Measurements from ENCODE around the gene RAB3GAP2.
A peak's percentile ranks its signal among the peaks of the same experiment; 100 is the strongest.
"Not testable (repeated sequence)": the region's sequence is repeated elsewhere in the genome, so short reads cannot be mapped to it uniquely, and the experiment has no call there.

Gene RAB3GAP2

DNA sequence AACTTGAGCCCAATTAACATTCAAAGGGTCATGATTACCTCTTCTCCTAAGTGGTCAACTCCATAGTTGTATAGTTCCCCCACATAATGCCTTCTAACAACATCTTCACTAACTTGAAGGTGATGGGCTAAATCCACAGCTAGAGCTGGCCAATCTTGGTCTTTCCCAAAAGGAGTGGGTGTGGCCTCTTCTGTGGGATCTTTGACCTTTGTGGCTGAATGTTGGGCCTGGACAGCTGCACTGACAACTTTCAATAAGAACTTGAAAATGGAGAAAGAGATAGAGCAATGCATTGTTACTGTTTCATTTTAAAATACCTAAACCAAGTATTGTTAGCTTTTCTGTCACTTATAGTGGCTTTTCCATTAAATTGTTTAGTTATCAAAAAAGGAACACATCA is 119.1 kb downstream of the RAB3GAP2 start:
- DNase-seq (ENCODE audit: low read depth in 1 of 2, low spot score in 1 of 2) = no peak

DNA sequence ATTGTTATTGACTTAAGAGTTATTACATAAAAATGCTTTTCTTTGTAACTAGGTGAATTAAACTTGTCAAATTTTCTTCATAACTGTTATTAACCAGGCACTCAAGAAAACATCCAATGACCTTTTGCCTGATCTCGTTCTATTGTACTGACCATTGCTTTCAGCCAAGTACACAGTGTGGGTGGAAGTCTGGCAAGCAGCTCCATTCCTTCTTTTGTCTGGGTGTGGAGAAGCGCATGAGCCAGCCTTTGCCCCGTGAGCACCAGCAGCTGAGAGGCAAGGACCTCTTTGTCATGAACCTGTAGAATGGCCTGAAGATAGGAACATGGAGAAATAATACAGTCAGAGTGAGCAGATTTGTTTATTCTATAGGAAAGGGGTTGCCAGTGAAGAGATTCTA is 120.8 kb downstream of the RAB3GAP2 start:
- DNase-seq (ENCODE audit: low read depth in 1 of 2, low spot score in 1 of 2) = no peak

DNA sequence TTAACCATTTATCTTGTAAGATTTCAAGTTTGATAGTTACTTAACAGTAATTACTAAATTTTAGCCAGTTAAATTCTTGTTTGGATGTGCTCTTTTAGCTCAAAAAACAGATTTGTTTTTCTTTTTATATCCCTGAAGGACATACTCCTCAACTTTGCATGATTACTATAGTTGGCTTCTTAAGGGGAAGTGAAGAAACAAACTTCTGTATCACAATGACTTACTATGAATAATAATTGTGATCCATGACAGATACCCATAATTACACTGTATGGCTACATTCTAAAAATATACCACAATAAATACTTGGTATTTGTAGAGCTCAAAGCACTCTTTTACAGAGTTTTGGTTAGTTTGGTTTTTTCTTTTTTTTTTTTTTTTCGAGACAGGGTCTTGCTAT is 122.5 kb downstream of the RAB3GAP2 start:
- DNase-seq (ENCODE audit: low read depth in 1 of 2, low spot score in 1 of 2) = no peak

DNA sequence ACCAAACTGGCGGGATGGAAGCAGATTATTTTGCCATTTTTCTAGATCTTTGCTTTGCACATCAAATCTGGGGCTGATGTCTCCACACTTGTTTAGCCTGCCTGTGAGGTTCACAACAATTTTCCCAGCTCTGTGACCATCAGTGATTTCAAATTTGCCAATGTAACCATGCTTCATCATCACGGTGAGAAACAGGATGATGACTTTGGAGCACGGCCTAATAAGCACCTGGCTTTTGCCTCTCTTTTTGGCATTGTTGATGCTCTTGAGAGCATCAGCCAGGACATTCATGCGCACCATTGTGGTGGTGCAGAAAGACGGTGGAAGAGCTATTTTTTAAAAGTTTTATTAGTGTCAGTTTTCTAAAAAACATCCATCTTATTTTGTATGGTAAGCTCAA is 128.2 kb downstream of the RAB3GAP2 start:
- no peak for DNase-seq (ENCODE audit: low read depth in 1 of 2, low spot score in 1 of 2)

DNA sequence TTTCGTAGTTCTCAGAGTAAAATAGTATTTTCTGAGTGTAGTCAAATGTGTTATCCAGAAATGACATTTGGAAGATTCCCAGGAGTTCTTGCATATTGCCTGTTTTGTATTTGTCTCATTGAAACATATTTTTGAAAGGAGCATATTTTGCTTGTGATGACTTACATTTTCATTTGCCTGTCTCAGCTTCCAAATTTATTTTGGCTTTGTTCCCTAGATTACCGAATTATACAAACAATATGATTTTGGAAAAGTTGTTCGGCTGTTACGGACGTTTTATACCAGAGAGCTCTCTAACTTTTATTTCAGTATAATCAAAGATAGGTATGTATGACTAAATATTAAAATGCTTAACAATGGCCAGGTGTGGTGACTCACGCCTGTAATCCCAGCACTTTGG is 132.3 kb downstream of the RAB3GAP2 start:
- DNase-seq (ENCODE audit: low read depth in 1 of 2, low spot score in 1 of 2) = no peak

DNA sequence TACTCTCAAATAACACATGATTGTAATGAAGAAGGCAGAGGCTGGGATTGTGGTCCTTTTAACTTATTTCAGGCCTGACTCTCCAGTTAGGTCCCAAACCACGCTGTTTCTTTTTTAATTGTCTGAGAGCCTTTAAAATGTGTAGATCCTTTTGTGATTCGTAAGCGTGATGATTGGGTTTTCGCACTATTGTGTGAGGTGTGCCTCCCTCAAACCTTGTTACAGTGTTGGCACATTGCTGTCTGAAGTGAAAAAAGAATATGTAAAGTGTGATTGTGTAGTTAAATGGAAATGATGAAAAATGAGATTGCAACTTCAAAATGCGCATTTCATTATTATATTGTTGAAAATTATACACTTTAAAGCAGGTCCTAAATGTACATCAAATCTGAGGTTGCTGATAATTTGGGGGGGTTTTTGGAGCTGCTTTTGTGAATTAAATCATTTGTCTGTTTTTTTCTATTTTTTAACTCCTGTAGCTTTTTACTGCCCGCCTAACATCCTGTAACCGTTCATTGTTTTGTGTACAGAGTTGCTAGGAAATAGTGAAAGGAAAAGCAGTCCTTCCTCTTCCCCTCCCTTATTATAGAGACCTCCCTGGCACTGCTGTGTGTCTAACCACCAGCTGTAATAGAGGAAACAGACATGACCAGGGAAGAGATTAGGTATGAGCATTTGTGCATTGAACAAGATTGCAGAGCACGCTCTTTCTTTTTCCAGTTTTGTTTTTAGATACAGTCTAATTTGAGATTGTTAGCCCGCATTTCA is 135.1 kb downstream of the RAB3GAP2 start:
- no peak for DNase-seq (ENCODE audit: low read depth in 1 of 2, low spot score in 1 of 2)

DNA sequence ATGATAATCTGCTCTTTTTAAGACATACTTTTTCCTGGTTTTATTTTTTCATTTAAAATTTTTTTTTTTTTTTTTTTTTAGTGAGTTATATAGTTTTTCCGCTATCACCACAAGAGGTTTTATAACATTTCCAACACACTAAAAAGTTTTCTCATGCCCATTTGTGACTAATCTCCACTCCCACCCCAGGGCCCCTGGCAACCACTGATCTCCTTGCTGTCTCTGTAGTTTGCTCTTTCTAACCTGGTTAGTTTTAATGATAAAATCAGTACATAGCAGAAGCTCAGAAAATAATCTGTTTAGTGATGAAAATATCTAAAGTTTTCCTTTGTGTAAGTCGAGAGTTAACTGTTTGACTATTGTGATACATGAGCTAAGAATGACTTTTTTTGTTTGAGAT is 136.5 kb downstream of the RAB3GAP2 start:
- DNase-seq (ENCODE audit: low read depth in 1 of 2, low spot score in 1 of 2) = no peak

DNA sequence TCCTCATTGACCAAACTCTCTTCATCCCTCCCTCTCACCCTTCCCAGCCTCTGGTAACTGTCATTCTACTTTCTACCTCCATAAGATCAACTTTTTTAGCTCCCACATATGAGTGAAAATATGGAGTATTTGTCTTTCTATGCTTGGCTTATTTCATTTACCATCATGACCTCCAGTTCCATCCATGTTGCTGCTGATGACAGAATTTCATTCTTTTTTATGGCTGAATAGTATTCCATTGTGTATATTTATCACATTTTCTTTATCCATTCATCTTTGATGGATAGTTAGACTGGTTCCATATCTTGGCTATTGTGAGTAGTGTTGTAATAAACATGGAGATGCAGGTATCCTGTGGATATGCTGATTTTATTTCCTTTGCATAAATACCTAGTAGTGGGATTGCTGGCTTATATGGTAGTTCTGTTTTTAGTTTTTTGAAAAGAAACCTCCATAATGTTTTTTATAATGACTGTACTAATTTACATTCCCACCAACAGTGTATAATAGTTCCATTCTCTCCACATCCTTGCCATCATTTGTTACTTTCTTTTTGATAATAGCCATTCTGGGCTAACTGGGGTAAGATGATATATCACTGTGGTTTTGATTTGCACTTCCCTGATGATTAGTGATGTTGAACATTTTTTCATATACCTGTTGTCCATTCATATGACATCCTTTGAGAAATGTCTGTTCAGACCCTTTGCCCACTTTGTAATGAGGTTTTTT is 142.6 kb downstream of the RAB3GAP2 start:
- no peak for DNase-seq (ENCODE audit: low read depth in 1 of 2, low spot score in 1 of 2)

DNA sequence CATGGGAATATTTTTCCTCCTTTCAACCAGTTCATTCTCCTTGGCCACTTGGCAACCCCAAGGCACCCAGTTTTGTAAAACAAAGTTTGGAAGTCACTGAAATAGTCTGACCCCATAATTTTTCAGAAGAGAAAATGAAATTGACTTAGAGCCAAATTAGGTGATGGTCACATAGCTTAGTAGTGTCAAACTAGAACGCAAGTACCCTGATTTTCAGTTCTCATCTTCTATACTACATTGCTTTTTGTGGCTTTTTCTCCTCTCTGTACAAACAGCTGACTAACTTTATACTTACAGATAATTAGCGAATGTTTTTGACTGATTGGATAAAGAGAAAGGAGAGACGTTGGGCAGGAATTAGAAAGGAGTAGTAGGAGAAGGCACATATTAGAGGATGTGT is 145.2 kb downstream of the RAB3GAP2 start:
- DNase-seq (ENCODE audit: low read depth in 1 of 2, low spot score in 1 of 2) = no peak

DNA sequence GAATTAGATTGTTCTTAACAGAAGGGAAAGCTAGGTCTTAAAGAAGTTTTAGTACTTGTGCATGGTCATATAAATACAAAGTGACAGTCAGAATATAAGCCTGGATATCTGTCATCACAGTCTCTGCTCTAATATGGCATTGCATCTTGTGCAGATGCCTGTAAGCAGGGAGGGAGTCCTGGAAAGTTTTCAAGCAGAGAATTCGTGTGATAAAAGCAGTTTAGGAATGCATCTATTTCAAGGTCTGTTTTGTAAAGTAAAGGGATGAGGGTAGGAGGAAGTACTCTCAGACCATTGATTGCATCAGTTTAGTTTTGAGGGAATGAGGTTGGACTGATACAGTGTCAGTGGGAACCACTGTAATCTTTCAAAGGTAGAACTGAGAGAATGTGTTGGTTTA is 147.7 kb downstream of the RAB3GAP2 start:
- DNase-seq (ENCODE audit: low read depth in 1 of 2, low spot score in 1 of 2) = no peak

DNA sequence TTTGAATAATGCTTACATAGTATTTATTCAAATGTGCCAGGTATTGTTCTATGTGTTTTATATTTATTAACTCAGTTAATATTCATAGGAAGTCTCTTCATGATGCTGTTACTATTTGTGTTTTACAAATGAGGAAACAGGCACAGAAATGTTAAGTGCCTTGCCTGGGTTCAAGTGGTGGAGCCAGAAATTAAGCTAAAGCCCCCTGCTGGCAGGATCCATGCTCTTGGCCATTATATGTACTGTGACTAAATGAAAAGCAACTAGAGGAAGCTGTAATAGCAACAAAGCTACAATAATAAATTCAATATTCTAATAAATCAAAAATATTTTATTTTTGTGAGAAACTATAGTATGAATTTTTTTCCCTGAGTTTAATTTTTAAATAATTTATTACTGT is 148.4 kb downstream of the RAB3GAP2 start:
- DNase-seq (ENCODE audit: low read depth in 1 of 2, low spot score in 1 of 2) = no peak

DNA sequence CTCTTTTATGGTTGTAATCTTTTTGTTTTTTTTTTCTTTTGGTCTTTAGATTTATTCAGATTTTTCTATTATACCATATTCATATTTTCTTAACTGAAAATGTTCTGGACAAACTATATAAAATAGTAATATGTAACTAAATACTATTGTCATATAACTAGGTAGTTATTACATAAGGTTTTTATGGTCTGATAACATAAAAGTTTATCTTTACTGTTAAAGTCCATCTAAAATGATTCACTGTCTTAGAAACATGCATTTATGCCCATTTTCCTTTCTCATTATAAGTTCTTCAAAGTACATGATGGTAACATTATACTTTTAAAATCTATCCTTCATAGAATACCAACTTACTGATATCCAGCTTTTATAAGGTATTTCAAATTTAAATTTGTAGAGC is 149.2 kb downstream of the RAB3GAP2 start:
- no peak for DNase-seq (ENCODE audit: low read depth in 1 of 2, low spot score in 1 of 2)

DNA sequence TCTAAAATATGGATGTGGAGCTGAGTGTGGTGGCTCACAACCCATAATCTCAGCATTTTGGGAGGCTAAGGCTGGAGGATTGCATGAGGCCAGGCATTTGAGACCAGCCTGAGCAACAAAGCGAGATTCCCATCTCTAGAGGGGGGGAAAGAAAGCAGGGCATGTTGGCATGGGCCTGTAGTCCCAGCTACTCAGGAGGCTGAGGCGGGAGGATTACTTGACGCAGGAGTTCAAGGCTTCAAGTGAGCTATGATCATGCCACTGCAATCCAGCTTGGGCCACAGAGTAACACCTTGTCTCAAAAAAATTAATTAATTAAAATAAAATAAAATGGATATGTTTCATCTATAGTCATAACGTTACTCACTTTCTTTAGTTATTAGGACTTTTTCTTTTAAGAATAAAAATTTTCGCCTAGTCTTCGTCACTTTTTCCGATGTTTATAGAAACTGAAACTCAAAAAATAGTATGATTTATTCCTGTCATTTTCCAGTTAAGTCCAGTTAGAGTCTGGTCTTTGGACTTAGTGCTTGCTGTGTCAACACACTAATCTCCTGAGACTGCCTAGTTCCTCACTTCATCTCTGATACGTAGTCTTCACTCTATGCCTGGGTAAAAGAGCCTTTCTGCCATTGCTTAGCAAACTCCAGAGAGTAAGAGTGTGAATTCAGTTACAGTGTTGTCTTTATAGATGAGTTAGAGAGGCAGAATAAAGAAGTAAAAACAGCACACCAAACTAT is 150.3 kb downstream of the RAB3GAP2 start:
- no peak for DNase-seq (ENCODE audit: low read depth in 1 of 2, low spot score in 1 of 2)

DNA sequence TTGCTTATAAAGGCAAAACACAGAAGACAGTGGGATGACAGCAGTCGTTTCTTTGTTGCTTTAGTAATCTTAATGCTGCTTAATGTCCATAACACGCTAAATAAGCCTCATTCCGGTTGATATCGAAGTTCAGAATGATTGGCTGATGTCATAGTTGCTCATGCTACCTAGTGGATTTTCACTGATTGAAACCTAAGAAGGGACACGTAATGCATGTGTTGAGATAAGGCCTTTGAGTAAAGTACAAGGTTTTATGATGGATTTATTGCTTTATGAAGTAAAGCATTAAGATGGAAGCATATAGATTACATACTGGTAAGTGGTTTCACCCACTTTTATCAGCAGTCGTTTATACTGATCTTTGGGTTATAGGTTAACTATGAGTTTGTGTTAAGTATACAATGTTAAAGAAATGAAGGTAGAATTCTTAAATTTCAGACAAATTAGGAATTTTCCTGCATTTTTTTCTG is 153.2 kb downstream of the RAB3GAP2 start:
- no peak for DNase-seq (ENCODE audit: low read depth in 1 of 2, low spot score in 1 of 2)

DNA sequence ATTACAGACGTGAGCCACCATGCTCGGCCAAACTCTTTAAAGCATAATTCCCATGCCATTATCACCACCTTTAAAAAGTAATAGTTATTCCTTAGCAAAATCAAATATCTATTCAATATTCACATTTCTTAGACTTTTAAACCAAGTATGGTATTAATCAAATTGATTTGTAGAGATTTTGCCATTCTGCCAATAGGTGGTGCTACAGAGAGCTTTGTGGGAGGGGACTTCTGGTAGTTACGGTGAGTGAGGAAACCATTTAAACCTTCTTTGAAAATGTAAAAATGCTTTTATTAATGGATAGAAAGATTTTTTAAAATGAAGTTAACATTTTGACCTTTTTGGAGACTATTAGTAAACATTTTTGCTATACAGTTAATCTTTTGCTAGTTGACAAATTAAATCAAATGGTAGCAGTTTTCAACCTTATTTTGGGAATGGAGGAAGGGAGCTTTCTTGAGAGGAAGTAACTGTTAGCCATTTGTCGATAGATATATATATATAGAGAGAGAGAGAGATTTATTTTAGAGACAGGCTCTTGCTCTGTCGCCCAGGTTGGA is 159.0 kb downstream of the RAB3GAP2 start:
- peak in 1 of 2 donors; percentile 22 for DNase-seq (ENCODE audit: low read depth in 1 of 2, low spot score in 1 of 2)

DNA sequence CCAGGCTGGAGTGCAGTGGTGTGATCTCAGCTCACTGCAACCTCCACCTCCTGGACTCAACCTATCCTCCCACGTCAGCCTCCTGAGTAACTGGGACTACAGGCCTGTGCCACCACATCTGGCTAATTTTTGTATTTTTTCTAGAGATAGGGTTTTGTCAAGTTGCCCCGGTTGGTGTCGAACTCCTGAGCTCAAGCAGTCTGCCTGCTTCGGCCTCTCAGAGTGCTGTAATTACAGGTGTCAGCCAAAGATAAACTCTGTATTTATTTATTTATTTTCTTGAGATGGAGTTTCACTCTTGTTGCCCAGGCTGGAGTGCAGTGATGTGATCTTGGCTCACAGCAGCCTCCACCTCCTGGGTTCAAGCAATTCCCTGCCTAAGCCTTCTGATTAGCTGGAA is 159.7 kb downstream of the RAB3GAP2 start:
- not testable (repeated sequence) for DNase-seq (ENCODE audit: low read depth in 1 of 2, low spot score in 1 of 2)

DNA sequence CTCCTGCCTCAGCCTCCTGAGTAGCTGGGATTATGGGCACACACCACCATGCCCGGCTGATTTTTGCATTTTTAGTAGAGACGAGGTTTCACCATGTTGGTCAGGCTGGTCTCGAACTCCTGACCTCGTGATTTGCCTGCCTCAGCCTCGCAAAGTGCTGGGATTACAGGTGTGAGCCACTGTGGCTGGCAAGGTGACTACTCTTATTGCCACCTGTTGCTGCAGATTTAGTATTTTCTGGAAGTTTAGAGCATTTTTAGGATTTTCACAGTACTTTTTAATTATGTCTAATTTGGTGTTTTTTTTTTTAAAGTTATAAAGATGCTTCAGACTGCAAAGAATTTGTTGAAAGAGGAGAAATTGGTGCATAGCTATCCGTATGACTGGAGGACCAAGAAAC is 161.8 kb downstream of the RAB3GAP2 start:
- DNase-seq (ENCODE audit: low read depth in 1 of 2, low spot score in 1 of 2) = not testable (repeated sequence)

DNA sequence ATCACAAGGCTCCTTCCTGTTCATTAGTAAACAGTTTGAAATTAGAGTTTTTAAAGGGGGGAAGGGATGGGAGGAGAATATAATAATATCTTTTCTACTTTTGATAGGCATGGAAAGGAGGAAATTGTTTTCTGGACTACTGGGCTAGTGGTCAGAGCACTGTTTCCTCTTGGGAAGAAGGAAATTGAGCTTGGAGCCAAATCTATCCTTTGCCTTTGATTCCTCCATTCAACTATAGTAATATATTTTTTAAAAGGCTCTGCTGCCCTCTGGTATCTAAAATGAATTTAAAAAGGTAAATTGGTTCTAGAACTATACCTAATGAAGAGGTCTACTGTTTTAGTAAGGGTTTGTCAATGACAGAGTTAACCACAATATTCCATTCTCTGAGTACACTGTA is 172.4 kb downstream of the RAB3GAP2 start:
- no peak for DNase-seq (ENCODE audit: low read depth in 1 of 2, low spot score in 1 of 2)

Measured in activated CD4-positive, alpha-beta T cell treated with anti-CD3 and anti-CD28 coated beads, Interleukin-2, amount 50 U/mL, for 24 hours (primary cell).